Islet of Langerhans (tissue), 1 donor: Measurements from ENCODE around the gene B3GALNT2.

Source experiments
- FAIRE-seq: peaks from one replicate; lab custom pipeline; 2011; peaks lifted over from hg19 to GRCh38; lab: Jason Lieb, UNC

B3GALNT2 gene

GRCh38 chr1:235408503-235408960 lies 95.7 kb downstream of the B3GALNT2 start:
- no peak for FAIRE-seq

- no peak for FAIRE-seq
These were observed 96.8 kb downstream of the B3GALNT2 start for GRCh38 chr1:235407419-235407818.

GRCh38 chr1:235404190-235404589 lies 100.1 kb downstream of the B3GALNT2 start:
- FAIRE-seq, result no peak

- FAIRE-seq, result no peak
These were observed 100.7 kb downstream of the B3GALNT2 start for GRCh38 chr1:235403593-235403992.

GRCh38 chr1:235402457-235403200 lies 101.6 kb downstream of the B3GALNT2 start:
- no peak for FAIRE-seq

- FAIRE-seq, result no peak
These were observed 103.0 kb downstream of the B3GALNT2 start for GRCh38 chr1:235401251-235401650.
